Left renal cortex interstitium (tissue), 4 donors: ENCODE data around the gene ARID3A. TPM values are rescaled to one million over a fixed set of nuclear protein-coding genes. Genes with fewer than 3 reads are reported as not detected.
"Not testable (repeated sequence)": the region's sequence is repeated elsewhere in the genome, so short reads cannot be mapped to it uniquely, and the experiment has no call there.

Source experiments
- DNase-seq, 4 donors: peaks; one replicate each; pipeline ENCODE4 v3.0.0-alpha.2; 2013; ENCODE audit warnings: low read depth in 4 of 4, low spot score in 2 of 4, missing footprints in 1 of 4
- polyA plus RNA-seq, 4 donors: library from polyadenylated mRNA; unstranded; fragments of 120-200 nt; gene quantifications; one replicate each; pipeline ENCODE4 v1.2.1, GENCODE V29; 2013; ENCODE audit not compliant: insufficient read length in 4 of 4

ARID3A gene
- polyA plus RNA-seq, 4 donors: 16.3 to 37.2 (median 29.1) TPM

DNA sequence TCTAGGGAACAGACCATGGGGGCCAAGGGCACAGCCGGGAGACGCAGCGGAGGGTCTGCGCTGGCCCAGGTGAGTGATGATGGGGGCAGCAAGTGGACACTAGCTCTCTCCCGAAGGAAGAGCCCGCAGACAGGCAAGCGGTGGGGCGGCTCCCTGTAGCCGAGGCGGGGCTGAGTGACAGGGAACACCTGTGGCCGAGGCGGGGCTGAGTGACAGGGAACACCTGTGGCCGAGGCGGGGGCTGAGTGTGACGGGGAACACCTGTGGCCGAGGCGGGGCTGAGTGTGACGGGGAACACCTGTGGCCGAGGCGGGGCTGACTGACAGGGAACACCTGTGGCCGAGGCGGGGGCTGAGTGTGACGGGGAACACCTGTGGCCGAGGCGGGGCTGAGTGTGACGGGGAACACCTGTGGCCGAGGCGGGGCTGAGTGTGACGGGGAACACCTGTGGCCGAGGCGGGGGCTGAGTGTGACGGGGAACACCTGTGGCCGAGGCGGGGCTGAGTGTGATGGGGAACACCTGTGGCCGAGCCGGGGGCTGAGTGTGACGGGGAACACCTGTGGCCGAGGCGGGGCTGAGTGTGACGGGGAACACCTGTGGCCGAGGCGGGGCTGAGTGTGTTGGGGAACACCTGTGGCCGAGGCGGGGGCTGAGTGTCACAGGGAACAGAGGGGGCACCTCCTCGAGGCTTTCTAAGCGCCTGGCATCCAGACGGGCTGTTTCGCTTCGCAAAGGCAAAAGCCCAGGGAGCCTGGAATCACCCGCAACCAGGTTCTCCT, 34.2 kb upstream of the ARID3A start:
- DNase-seq: not testable (repeated sequence)

DNA sequence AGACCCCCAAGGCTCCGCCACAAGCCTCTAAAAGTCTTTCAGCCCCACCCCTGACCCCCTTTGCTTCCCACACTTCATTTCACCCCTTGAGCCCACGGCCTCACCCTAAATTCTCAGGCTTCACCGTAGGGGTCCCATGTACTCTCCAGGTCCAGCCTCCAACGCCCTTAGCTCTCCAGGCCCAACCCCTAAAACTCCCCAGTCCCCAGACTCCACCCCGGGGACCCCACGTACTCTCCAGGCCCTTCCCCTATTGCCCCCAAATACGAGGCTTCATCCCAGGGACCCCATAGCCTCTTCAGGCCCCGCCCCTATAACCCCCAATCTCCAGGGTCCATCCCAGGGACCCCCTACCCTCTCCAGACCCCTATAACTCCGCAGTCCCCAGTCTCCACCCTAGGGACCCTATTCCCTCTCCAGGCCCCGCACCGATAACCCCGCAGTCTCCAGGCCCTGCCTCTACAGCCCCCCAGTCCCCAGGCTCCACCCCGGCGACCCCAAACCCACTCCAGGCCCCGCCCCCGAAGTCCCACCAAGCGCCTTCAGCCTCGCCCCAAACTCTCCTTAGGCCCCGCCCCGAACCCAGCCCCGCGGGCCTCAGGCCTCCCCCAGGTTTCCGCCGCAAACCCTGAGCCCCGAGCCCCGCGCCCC, 33.5 kb upstream of the ARID3A start:
- DNase-seq: no peak

- peak; percentile 87 to 97 (median 93) for DNase-seq
Observed at GRCh38 chr19:892894-893689, 32.7 kb upstream of the ARID3A start, which contains the start of the genes MED16 and RNU6-9. MED16 (minus strand) TSS chr19:893187; CDS start chr19:891131, 2,056 bp downstream. RNU6-9 (plus strand) TSS chr19:893484.

DNA sequence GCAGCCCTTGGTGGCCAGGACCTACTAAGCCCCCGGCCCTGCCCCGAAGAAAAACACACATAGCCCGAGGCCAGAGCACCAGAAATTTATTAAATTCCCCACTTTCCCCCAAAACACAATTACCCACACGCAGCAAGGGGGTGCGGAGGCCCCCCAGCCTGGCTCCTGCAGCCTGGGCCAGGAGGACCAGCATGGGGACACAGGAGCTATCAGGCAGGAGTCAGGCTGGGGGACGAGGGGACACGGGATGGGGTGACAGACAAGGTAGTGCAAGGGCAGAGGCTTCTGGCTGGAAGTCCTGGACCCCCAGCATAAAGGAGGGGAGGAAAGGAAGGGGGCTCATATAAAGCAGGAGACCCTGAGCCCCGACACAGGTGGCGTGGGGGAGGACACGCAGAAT, 29.4 kb upstream of the ARID3A start:
- no peak for DNase-seq

GRCh38 chr19:896999-897398, 28.8 kb upstream of the ARID3A start:
- no peak for DNase-seq

DNA sequence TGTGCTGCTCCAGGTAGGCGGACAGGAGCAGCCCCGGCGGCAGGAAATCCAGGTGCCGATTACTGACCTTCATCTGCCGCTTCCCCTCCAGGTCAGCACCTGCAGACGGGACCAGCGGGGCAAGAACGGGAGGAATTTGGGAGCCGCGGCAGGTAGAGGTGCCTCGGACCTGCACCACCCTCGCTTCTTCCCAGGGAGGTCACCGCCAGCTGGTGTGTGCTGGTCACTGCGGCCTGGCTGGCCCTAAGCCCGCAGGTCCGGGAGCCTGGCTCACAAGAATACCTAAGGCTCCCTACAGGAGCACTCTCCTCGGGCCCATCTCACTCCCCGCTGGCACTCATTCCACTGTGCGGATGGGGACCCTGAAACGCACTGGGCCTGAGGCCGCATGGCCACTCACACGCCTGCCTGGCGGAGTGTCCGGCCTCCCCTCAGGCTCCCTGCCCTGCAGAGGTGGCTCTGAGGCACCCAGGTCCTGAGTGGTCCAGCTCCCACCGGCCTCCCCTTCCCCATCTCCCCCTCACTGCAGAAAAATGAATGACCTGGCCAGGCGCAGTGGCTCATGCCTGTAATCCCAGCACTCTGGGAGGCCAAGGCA, 28.3 kb upstream of the ARID3A start:
- no peak for DNase-seq

GRCh38 chr19:898663-899062, 27.2 kb upstream of the ARID3A start:
- no peak for DNase-seq

DNA sequence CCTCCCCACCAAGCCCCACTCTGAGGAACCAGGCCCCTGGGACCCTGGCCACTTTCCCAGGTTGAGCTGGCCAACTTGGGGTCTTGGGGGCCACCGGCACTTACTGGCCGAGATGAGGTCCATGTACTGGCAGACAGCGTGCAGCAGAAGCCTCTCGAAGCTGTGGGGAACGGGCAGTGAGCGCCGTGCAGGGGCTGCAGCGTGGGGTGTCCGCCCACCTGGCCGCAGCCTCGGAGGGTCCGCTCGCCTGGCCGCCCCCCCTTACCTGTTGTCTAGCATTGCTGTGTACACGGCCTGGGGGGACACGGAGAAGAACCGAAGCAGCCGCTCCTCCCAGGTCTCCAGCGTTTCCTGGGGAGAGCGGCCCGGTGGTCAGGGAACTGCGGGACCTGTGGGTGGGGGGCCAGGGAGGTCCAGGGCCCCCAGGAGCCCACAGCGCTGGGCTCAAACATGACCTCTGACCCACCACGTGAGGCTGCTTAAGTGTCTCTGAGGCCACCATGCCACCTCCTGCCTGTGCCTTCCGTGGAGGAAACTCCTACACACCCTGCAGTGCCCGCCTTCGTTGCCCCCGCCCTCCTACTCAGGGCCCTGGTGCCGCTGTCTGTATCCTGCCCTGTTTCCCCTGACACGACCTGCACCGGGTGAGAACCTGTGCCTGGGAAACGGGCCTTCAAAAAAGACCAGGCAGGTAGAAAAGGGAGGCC, 26.3 kb upstream of the ARID3A start:
- DNase-seq: no peak

- no peak for DNase-seq
Observed at GRCh38 chr19:900043-900301, 25.9 kb upstream of the ARID3A start.

- DNase-seq: no peak
Observed at GRCh38 chr19:900302-901111, 25.3 kb upstream of the ARID3A start.

DNA sequence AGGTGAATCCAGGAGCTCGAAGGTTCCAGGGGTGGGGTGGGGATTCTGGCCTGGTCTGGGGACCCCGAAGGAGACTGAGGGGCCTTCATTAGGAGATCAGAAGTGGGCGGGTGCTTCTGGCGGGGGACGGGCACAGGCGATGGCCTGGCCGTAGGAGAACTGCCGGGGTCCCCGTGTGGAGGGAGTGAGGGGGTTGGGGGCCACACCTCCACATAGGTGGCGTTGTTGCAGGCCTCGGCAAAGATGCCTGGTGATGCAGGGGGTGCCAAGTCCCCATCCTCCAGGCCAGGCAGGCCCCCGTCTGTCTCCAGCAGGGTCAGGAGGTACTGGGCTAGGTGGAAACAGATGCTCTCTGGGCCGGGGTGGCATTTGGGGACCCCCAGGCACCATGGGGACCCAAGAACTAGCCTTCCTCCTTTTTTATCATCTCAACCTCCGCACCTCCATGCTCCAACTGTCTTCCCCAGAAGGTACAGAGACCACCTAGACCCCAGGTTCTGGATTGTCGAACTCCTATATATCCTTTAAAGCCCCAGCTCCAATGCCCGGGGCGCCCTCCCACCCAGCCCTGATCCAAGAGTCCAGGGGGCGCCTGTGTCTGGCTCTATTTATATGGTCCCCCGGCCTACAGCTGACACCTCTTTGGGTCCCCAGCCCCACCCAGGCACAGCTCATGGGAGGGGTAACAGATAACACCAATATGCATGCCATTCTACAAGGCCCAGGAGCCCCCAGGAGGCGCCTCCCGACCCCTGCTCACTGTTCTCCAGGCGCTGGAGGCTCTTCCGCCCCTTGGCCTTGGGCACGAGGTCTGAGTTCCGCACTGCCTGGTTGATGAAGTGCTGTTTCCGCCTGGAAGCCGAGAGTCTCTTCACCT, 24.4 kb upstream of the ARID3A start:
- DNase-seq: no peak

- DNase-seq: no peak
Observed at GRCh38 chr19:902093-902370, 23.8 kb upstream of the ARID3A start.

DNA sequence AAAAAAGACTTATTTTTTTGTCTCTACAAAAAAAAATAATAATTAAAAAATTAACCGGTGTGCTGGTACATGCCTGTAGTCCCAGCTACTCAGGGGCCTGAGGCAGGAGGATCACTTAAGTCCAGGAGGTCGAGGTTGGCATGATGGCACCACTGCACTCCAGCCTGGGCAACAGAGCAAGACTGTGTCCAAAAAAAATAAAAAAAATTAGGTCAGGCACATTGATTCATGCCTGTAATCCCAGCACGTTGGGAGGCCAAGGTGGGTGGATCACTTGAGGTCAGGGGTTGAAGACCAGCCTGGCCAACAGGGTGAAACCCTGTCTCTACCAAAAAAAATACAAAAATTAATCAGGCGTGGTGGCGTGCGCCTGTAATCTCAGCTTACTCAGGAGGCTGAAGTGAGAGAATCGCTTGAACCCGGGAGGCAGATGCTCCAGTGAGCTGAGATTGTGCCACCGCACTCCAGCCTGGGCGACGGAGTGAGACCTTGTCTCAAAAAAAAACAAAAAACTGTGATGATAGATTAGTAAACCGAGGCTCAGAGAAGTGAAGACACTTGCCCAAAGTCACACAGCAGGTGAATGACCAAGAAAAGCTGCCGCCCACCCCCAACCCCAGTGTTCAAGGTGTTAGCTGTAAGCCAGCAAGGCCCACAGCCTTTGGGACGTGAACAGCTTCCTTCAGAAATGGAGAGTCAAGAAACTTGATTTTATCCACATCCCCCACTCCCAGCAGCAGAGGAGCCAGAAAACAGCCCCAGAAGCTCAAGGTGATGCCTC, 23.2 kb upstream of the ARID3A start:
- no peak for DNase-seq

GRCh38 chr19:903266-903797, 22.5 kb upstream of the ARID3A start:
- no peak for DNase-seq

DNA sequence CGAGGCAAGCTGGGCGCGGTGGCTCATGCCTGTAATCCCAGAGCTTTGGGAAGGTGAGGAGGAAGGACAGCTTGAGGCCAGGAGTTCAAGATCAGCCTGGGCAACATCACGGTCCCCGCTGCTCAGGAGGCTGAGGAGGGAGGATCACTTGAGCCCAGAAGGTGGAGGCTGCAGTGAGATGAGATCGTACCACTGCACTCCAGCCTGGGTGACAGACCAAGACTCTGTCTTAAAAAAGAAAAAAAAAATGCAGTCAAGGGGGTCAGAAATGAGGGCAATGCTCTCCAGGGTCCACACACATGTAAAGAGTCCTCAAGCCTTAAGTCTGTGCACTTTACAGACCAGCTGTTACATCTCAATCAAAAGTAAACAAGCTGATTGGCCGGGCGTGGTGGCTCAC, 21.3 kb upstream of the ARID3A start:
- DNase-seq: no peak

DNA sequence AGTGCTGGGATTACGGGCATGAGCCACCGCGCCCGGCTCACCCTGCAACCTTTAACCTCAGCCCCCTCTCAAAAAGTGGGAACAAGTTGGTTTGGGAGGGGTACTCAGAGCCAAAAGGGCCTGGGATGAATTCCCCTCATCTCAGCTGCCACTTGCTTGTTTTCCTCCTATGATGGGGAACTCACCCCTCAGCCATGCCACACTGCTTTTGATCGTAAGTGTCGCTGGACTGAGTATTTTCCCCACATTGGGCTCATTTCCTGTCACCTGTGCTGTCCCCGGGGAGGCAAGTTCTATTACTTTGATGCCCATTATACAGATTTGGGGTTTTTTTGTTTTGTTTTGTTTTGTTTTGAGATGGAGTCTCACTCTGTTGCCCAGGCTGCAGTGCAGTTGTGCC, 19.4 kb upstream of the ARID3A start:
- no peak for DNase-seq

- DNase-seq: no peak
Observed at GRCh38 chr19:907183-907853, 18.5 kb upstream of the ARID3A start.
